Testis (tissue), 3 donors: ENCODE results near the gene MGLL. TPM values are rescaled to one million over a fixed set of nuclear protein-coding genes. Genes with fewer than 3 reads are reported as not detected.

Experiments
- DNase-seq: peaks from one replicate; pipeline ENCODE4 v3.0.0-alpha.2; 2019
- H3K27ac ChIP-seq, 2 donors: fragments of 200-600 bp; sonication (generic); one replicate each; pipeline ENCODE4 v1.5.1; 2019
- H3K27me3 ChIP-seq: fragments of 200-600 bp; sonication (generic); one replicate; pipeline ENCODE4 v1.5.1; 2019
- H3K36me3 ChIP-seq: fragments of 200-600 bp; sonication (generic); one replicate; pipeline ENCODE4 v1.5.1; 2017; ENCODE audit warnings: low read depth; ENCODE audit errors: missing control alignments
- H3K4me1 ChIP-seq: fragments of 200-600 bp; sonication (generic); one replicate; pipeline ENCODE4 v1.5.1; 2019
- H3K4me3 ChIP-seq, 2 donors: fragments of 200-600 bp; sonication (generic); one replicate each; pipeline ENCODE4 v1.5.1; 2017 to 2019
- H3K9me3 ChIP-seq: fragments of 200-600 bp; sonication (generic); one replicate; pipeline ENCODE4 v1.5.1; 2017
- POLR2A ChIP-seq: fragments of 450-650 bp; IDR thresholded peaks from one replicate; pipeline ENCODE4 v1.6.1; 2017; ENCODE audit warnings: antibody characterized with exemption, mild to moderate bottlenecking, moderate library complexity
- WGBS, 2 donors: methylation state at CpG; one replicate each; pipeline ENCODE4 v1.1.5; 2018; 5-methylcytosine and 5-hydroxymethylcytosine counted together
- intact Hi-C: fragments of 100-400 bp; cut with DNase I; formaldehyde crosslinking; loops from one replicate; pipeline ENCODE4 v1.15.1; 2023; ENCODE audit warnings: low total_unique reads
- polyA plus RNA-seq: library from polyadenylated mRNA; stranded (reverse); fragments of 350-450 nt; fragmentation: Illumina TruSeq; extraction: RNeasy Lipid Tissue Mini Kit (QIAGEN cat#74804); gene quantifications from one replicate; pipeline ENCODE4 v1.2.3, GENCODE V29; 2014; ENCODE audit warnings: low read depth, low replicate concordance; ENCODE audit not compliant: insufficient read depth
- total RNA-seq, 2 donors: library from RNA; depleted of rRNA; stranded (reverse); fragments of >200 nt; gene quantifications; one replicate each; pipeline ENCODE4 v1.2.3, GENCODE V29; 2016
- TF ChIP-seq, protein P1 (sequence below), 3 experiments: fragments of 450-650 bp in 2 of 3; fragments of 200-600 bp in 1 of 3; sonication (generic) in 1 of 3; IDR thresholded peaks; one replicate each; pipeline ENCODE4 v1.5.1; 2016 to 2019; ENCODE audit warnings: antibody characterized with exemption in 3 of 3, mild to moderate bottlenecking in 2 of 3, moderate library complexity in 1 of 3

MGLL gene
- total and polyA plus RNA-seq, 3 donors from 2014 or later = 18.3 to 26.0 (median 19.2) TPM

DNA sequence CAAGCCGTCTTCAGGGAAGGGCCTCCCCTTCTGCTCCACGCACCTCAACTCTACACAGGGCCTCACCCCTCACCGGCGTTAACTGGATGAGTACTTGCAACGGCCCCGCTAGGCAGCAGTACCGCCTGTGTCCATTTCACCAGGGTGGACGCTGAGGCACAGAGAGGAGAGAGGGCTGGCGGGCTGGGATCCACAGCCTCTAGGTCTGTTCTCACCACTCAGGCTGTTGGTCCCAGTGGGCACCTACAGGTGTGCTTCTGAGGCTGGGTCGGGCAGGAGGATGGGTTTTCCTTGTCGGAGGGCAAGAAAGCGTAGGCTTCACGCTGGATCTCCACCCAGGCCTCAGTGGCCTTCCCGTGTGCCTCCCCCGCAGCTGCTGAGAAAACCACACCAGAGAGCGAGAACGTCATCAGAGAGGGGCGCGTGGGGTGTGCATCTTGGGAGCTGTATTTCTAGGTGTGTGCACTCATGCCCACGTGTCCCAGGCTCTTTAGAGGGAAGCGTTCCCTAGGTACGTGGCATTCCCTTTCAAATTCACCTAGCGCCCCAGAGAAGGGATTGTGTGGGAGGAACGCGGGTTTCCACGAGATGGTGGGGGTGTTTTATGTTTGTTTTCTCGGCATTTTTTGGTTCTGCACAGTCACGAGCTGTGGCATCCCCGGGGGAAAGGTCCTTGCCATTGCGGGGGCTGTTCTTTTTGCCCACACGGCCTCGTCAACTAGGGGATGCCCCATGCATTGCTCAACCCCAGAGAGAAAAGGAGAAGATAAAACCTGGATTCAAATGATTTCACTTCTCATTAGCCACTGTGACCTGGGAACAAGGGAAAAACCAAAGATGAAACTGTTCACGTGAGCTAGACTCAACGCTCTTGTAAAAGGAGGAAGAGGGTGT, 67.7 kb downstream of the MGLL start:
- H3K36me3 ChIP-seq = no peaks in the 10 kb centered on the region
- no peaks in the 10 kb centered on the region for H3K9me3 ChIP-seq
- H3K27me3 ChIP-seq = no peaks in the 10 kb centered on the region
- intact Hi-C loops = no loop called here
- no peak overlapping the region for H3K4me3 ChIP-seq
- no peak overlapping the region for H3K27ac ChIP-seq
- TF ChIP-seq, protein P1, sequence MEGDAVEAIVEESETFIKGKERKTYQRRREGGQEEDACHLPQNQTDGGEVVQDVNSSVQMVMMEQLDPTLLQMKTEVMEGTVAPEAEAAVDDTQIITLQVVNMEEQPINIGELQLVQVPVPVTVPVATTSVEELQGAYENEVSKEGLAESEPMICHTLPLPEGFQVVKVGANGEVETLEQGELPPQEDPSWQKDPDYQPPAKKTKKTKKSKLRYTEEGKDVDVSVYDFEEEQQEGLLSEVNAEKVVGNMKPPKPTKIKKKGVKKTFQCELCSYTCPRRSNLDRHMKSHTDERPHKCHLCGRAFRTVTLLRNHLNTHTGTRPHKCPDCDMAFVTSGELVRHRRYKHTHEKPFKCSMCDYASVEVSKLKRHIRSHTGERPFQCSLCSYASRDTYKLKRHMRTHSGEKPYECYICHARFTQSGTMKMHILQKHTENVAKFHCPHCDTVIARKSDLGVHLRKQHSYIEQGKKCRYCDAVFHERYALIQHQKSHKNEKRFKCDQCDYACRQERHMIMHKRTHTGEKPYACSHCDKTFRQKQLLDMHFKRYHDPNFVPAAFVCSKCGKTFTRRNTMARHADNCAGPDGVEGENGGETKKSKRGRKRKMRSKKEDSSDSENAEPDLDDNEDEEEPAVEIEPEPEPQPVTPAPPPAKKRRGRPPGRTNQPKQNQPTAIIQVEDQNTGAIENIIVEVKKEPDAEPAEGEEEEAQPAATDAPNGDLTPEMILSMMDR (IDR thresholded peaks at IDR 0.05) = no peak
- no peak for TF ChIP-seq POLR2A
- H3K4me1 ChIP-seq = no peaks in the 10 kb centered on the region
- no peak for DNase-seq
- 84 to 88% methylated on average over 25 to 34 of the region's 34 CpGs for WGBS, 2 donors

DNA sequence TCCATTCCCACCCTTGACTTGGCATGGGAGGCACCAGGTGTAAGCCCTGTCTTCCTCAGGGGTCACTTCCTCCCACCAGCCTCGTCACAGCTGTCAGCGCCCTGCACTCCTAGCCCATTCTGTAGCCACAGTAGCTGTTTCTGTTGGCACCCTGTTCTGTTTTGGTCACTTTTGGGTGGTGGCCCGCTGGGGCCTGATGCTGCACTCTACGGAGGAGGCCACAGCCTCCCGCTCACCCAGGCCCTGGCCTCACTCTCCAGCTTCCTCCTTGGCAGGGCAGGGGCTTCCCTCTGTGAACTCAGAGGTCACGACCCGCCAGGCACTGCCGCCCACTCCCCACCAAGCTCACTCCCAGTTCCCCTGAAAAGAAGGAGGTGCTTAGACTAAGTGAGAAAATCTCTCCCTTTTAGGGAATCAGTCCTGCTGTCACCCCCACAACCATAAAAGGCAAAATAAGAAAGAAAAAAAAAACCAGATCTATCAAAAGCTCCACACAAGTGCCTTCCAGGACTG, 68.4 kb downstream of the MGLL start:
- H3K4me1 ChIP-seq = peaks cover 1% of the 10 kb centered on the region
- no peak overlapping the region for H3K27ac ChIP-seq
- no peak overlapping the region for H3K4me3 ChIP-seq
- H3K9me3 ChIP-seq = no peaks in the 10 kb centered on the region
- H3K27me3 ChIP-seq = no peaks in the 10 kb centered on the region
- H3K36me3 ChIP-seq = no peaks in the 10 kb centered on the region
- intact Hi-C loops = no loop called here
- DNase-seq = no peak
- 80 to 84% methylated on average over 6 to 8 of the region's 8 CpGs for WGBS, 2 donors
- no peak for TF ChIP-seq POLR2A
- TF ChIP-seq, protein P1 (IDR thresholded peaks at IDR 0.05) = no peak

DNA sequence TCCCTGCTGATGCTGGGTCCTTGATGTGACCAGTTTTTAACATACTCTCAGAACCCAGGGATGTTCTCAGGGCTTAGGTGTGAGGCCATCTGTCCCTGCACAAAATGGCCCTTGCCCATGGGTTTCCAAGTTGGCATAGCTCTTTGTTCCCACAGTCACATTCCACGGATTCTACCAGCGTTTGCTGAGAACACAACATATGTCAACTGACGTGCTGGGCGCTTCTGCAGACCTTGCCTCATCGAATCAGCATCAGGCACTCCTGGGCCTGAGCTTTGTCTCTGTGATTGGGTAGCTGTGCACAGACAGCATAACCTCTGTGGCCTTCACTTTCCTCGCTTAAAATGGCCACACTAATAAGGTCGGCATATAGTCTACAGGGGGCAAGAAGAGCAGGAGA, 69.0 kb downstream of the MGLL start:
- Histone ChIP-seq H3K27me3 (no peaks in the 10 kb centered on the region), H3K36me3 (no peaks in the 10 kb centered on the region), H3K27ac (no peak overlapping the region), H3K4me1 (peaks cover 7% of the 10 kb centered on the region), H3K9me3 (no peaks in the 10 kb centered on the region), H3K4me3 (no peak overlapping the region)
- TF ChIP-seq, protein P1 (IDR thresholded peaks at IDR 0.05) = no peak
- TF ChIP-seq POLR2A = no peak
- intact Hi-C loops = no loop called here
- DNase-seq = no peak
- 92% methylated on average over 6 to 7 of the region's 7 CpGs for WGBS, 2 donors

DNA sequence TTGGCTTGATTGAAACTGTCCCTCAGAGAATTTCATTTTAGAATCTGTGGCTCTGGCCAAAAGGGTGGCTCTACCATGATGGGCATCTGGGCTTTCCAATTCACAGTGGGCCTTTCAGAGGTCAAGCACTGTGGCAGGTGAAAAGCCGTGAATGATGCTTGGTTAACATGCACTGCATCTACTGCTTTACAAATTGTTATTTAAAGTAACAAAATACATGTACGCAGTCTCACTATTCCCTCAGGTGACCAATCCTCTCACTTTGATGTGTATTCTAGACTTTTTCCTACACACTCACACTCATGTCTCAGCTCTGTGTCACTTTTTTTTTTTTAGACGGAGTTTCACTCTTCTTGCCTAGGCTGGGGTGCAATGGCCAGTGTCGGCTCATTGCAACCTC, 70.5 kb downstream of the MGLL start:
- TF ChIP-seq, protein P1 (IDR thresholded peaks at IDR 0.05) = no peak
- TF ChIP-seq POLR2A = no peak
- peaks cover 15% of the 10 kb centered on the region for H3K4me1 ChIP-seq
- H3K27me3 ChIP-seq = no peaks in the 10 kb centered on the region
- no peaks in the 10 kb centered on the region for H3K36me3 ChIP-seq
- intact Hi-C loops = no loop called here
- 91 to 93% methylated on average over 4 of the region's 4 CpGs for WGBS, 2 donors
- no peak overlapping the region for H3K4me3 ChIP-seq
- no peaks in the 10 kb centered on the region for H3K9me3 ChIP-seq
- DNase-seq = no peak
- H3K27ac ChIP-seq = no peak overlapping the region
